HG02678 (cell line): ENCODE measurements around the gene TMEM120A.

ENCODE experiments used
- ATAC-seq: cut with Tn5 transposase; IDR thresholded peaks from one replicate; pipeline ENCODE4 v1.9.1; 2021; ENCODE audit warnings: mild to moderate bottlenecking, moderate library complexity; ENCODE audit not compliant: unreplicated experiment

Gene TMEM120A

GRCh38 chr7:75960372-75960771 lies 34.0 kb downstream of the TMEM120A start:
- ATAC-seq, result no peak

GRCh38 chr7:75958802-75959543 lies 35.4 kb downstream of the TMEM120A start:
- ATAC-seq, result no peak

GRCh38 chr7:75957021-75957736 lies 37.2 kb downstream of the TMEM120A start:
- no peak for ATAC-seq

- ATAC-seq, result no peak
Observed at GRCh38 chr7:75955331-75955955, 39.0 kb downstream of the TMEM120A start.

GRCh38 chr7:75953931-75954330 lies 40.5 kb downstream of the TMEM120A start:
- no peak for ATAC-seq

- ATAC-seq, result no peak
Observed at GRCh38 chr7:75953431-75953830, 41.0 kb downstream of the TMEM120A start.

GRCh38 chr7:75951506-75951905 lies 42.9 kb downstream of the TMEM120A start:
- no peak for ATAC-seq

- no peak for ATAC-seq
Observed at GRCh38 chr7:75950111-75950681, 44.2 kb downstream of the TMEM120A start.

GRCh38 chr7:75948179-75948578 lies 46.2 kb downstream of the TMEM120A start:
- no peak for ATAC-seq

- no peak for ATAC-seq
Observed at GRCh38 chr7:75946207-75946855, 48.1 kb downstream of the TMEM120A start.

GRCh38 chr7:75945297-75946168 lies 48.9 kb downstream of the TMEM120A start:
- no peak for ATAC-seq

GRCh38 chr7:75944507-75944906 lies 49.9 kb downstream of the TMEM120A start:
- ATAC-seq, result no peak

- ATAC-seq, result no peak
Observed at GRCh38 chr7:75943864-75944263, 50.5 kb downstream of the TMEM120A start.

GRCh38 chr7:75938921-75939320 lies 55.5 kb downstream of the TMEM120A start:
- ATAC-seq, result no peak

GRCh38 chr7:75937958-75938786 lies 56.2 kb downstream of the TMEM120A start:
- ATAC-seq, result no peak
